ENCODE data around the gene OR6M1.

DNA sequence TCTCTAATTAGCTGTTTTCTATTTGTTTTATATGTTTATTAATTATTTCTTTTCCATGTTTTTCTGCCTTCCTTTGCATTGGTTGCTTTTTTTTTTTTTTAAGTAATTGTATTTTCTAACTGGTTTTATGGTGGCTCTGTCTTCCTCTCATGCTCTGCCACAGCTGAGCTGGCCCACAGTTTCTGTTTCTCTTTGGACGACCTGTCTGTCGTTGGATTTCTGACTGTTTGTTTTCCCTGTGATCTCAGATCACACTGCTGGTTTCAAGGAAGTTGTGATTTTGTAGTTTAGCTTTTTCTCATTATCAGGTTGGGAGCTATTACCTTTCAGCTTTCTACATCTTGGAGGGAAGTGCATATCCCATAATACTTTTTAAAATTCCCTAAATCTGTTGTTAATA lies 15.9 kb upstream of the OR6M1 start:
- TF ChIP-seq, protein P1, sequence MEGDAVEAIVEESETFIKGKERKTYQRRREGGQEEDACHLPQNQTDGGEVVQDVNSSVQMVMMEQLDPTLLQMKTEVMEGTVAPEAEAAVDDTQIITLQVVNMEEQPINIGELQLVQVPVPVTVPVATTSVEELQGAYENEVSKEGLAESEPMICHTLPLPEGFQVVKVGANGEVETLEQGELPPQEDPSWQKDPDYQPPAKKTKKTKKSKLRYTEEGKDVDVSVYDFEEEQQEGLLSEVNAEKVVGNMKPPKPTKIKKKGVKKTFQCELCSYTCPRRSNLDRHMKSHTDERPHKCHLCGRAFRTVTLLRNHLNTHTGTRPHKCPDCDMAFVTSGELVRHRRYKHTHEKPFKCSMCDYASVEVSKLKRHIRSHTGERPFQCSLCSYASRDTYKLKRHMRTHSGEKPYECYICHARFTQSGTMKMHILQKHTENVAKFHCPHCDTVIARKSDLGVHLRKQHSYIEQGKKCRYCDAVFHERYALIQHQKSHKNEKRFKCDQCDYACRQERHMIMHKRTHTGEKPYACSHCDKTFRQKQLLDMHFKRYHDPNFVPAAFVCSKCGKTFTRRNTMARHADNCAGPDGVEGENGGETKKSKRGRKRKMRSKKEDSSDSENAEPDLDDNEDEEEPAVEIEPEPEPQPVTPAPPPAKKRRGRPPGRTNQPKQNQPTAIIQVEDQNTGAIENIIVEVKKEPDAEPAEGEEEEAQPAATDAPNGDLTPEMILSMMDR (IDR thresholded peaks at IDR 0.05): no peak
- TF ChIP-seq POLR2A (IDR thresholded peaks at IDR 0.05): no peak

Measured in testis (tissue), 2 donors.